ENCODE results near the gene NOTUM.

The NOTUM gene

GRCh38 chr17:82006468-82007227 lies 45.7 kb upstream of the NOTUM start:
- TF ChIP-seq, protein P1, sequence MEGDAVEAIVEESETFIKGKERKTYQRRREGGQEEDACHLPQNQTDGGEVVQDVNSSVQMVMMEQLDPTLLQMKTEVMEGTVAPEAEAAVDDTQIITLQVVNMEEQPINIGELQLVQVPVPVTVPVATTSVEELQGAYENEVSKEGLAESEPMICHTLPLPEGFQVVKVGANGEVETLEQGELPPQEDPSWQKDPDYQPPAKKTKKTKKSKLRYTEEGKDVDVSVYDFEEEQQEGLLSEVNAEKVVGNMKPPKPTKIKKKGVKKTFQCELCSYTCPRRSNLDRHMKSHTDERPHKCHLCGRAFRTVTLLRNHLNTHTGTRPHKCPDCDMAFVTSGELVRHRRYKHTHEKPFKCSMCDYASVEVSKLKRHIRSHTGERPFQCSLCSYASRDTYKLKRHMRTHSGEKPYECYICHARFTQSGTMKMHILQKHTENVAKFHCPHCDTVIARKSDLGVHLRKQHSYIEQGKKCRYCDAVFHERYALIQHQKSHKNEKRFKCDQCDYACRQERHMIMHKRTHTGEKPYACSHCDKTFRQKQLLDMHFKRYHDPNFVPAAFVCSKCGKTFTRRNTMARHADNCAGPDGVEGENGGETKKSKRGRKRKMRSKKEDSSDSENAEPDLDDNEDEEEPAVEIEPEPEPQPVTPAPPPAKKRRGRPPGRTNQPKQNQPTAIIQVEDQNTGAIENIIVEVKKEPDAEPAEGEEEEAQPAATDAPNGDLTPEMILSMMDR (IDR thresholded peaks at IDR 0.05; ENCODE audit: low read depth, low read length) = no peak
- H3K4me3 ChIP-seq (ENCODE audit: low read depth, low read length) = no peak overlapping the region

DNA sequence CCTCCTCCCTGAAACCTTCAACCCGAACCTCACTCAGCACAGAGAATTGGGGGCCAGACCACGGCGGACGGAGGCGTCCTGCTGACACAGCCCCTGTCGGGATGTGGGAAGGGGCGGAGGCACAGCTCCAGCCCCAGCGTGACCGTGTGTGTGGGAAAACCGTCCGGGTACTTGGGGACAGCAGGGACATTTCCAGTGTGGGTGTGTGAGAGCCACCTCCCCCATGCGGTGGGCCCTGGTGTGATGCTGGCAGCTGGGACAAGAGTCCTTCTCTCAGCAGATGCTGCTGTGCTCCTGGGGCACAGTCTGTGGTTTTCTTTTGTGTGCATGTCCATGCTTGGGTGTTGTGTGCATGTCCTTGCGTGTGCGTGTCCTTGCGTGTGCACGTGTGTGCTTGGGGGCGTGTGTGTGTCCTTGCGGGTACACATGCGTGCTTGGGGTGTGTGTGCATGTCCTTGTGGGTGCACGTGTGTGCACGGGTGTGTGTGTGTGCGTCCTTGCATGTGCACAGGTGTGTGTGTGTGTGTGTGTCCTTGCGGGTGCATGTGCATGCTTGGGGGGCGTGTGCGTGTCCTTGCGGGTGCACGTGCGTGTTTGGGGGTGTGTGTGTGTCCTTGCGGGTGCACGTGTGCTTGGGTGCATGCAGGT lies 44.8 kb upstream of the NOTUM start:
- no peak overlapping the region for H3K4me3 ChIP-seq (ENCODE audit: low read depth, low read length)
- TF ChIP-seq, protein P1 (IDR thresholded peaks at IDR 0.05; ENCODE audit: low read depth, low read length) = no peak

- TF ChIP-seq, protein P1 (IDR thresholded peaks at IDR 0.05; ENCODE audit: low read depth, low read length) = no peak
- H3K4me3 ChIP-seq (ENCODE audit: low read depth, low read length) = no peak overlapping the region
Measured at GRCh38 chr17:82004517-82005455, 43.8 kb upstream of the NOTUM start.

- TF ChIP-seq, protein P1 (IDR thresholded peaks at IDR 0.05; ENCODE audit: low read depth, low read length) = no peak
- H3K4me3 ChIP-seq (ENCODE audit: low read depth, low read length) = no peak overlapping the region
Measured at GRCh38 chr17:82003411-82004381, 42.7 kb upstream of the NOTUM start.

DNA sequence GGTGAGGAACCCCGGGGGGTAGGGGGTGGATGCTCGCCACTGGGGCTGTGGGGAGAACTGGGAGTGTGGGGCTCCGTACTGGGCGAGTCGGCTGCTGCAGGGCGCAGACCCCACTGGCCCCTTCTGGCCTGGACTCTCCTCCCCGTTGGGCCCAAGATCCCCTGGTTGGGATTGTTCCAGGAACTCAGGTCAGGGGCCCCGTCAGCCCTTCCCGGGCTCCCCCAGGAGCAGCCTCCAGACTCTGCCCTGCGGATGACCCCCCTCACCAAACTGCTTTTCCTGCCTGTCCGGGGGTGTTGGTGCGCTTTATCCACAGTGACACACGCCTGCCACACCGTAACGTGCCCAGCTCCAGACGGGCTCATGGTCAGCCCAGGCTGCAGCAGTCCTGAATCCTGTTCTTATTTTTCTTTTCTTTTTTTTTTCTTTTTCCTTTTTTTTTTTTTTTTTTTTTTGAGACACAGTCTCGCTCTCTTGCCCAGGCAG lies 40.6 kb upstream of the NOTUM start:
- TF ChIP-seq, protein P1 (IDR thresholded peaks at IDR 0.05; ENCODE audit: low read depth, low read length) = no peak
- H3K4me3 ChIP-seq (ENCODE audit: low read depth, low read length) = no peak overlapping the region

DNA sequence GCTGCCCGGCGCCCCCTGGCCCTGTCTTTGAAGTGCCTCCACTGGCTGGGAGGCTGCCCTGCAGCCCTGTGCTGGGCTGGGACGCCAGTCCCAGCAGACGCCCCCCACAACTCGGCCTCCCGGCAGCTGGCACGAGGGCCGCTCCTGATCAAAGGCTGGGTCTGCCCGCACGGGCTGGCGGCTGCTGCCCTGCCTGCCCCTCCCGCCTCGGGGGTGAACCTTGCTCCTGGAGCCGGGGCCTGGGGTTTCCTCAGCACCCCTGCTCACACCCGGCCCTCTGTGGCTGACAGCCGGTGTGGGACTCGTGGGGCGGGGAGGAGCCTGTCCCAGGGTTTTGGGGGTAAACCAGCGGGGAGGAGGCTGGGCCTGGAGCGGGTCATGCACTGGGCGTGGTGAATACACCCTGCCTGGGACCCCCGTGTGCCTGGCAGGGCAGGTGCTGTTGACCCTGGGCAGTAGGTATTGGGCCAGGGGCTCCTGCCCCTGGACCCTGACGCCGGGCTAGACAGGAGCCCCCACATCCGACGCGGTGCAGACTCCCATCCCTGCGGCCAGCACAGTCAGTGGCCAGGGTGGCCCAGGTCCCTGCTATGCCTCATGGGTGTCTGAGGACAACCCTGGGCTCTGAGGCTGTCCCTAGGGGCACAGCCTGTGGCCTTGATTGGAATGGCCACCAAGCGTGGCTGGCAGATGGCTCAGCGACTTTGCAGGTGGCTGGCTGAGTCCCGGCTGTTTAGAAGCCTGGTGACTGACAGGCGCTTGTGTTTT lies 40.0 kb upstream of the NOTUM start:
- H3K4me3 ChIP-seq (ENCODE audit: low read depth, low read length) = no peak overlapping the region
- TF ChIP-seq, protein P1 (IDR thresholded peaks at IDR 0.05; ENCODE audit: low read depth, low read length) = no peak
